GM21423 (cell line): ENCODE results near the gene KDM2A.
A peak's percentile ranks its signal among the peaks of the same experiment; 100 is the strongest.
"Not testable (repeated sequence)": the region's sequence is repeated elsewhere in the genome, so short reads cannot be mapped to it uniquely, and the experiment has no call there.

ENCODE experiments used
- ATAC-seq: cut with Tn5 transposase; IDR thresholded peaks from one replicate; pipeline ENCODE4 v1.9.1; 2021; ENCODE audit warnings: mild to moderate bottlenecking, moderate library complexity; ENCODE audit not compliant: unreplicated experiment

The KDM2A gene

GRCh38 chr11:67167091-67167490 is 48.0 kb downstream of the KDM2A start:
- no peak for ATAC-seq

- ATAC-seq: no peak
Observed at GRCh38 chr11:67167719-67168118, 48.7 kb downstream of the KDM2A start.

DNA sequence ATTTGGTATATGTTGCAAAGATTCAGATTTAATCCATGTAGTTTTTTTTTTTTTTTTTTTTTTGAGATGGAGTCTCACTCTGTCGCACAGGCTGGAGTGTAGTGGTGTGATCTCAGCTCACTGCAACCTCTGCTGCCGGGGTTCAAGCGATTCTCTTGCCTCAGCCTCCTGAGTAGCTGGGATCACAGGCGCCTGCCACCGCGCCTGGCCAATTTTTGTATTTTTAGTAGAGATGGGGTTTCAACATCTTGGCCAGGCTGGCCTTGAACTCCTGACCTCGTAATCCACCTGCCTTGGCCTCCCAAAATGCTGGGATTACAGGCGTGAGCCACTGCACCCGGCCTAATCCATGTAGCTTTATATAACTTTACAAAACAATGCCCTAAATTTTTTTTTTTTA is 49.8 kb downstream of the KDM2A start:
- ATAC-seq: not testable (repeated sequence)

DNA sequence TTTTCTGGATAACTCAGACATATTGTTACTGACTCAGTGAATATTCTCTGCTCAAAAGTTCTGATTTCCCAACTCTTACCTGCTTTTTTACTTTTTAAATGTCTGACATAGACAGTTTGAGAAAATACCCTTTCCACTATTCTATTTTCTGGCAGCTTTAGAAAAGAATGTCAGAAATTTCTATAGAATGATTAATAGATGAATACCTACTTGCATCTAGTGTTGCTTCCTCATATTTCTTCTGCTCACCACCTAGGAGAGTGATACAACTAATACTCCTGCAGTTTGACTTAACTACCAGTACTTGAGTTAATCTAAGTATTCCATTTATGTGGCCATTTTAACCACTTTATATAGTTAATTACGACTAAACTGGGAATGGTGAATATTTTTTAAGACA is 55.2 kb downstream of the KDM2A start:
- ATAC-seq: no peak

GRCh38 chr11:67177399-67178281 is 58.6 kb downstream of the KDM2A start:
- ATAC-seq: no peak

- ATAC-seq: no peak
Observed at GRCh38 chr11:67178421-67178820, 59.4 kb downstream of the KDM2A start.

DNA sequence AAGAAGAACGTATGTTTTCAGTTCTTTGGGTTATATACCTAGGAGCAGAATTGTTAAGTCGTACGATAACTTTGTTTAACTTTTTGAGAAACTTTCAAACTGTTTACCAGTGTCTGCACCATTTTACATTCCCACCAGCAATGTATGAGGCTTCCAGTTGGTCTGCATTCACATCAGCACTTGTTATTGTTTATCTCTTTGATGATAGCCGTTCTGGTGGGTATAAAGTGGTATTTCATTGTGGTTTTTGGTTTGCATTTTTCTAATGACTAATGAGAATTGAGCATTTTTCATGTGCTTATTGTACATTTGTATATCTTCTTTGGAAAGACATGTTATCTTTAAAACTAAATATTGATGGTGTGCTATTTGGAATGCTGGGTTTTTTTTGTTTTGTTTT is 59.8 kb downstream of the KDM2A start:
- ATAC-seq: no peak

GRCh38 chr11:67179892-67180490 is 60.9 kb downstream of the KDM2A start:
- ATAC-seq: no peak

GRCh38 chr11:67194096-67194495 is 75.0 kb downstream of the KDM2A start:
- ATAC-seq: no peak

DNA sequence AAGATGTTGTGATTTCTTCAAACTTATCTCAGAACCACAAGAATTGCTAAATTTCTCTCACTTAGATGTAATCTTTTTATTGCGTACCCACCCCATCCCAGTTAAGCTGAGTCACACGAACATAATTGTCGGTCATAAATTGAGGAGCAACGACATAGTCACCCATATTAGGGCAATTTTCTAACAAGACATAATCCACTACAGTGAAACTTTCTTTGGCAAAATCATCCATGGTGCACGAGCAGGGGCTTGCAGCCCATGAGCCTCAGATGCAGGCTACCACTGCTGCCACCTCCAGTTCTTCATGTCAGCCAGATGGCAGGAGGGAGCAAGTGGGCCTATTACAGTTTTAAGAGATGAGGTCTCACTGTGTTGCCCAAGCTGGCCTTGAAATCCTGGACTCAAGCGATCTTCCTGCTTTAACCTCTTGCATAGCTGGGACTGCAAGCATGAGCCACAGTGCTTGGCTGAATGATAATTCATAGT is 77.0 kb downstream of the KDM2A start:
- ATAC-seq: no peak

DNA sequence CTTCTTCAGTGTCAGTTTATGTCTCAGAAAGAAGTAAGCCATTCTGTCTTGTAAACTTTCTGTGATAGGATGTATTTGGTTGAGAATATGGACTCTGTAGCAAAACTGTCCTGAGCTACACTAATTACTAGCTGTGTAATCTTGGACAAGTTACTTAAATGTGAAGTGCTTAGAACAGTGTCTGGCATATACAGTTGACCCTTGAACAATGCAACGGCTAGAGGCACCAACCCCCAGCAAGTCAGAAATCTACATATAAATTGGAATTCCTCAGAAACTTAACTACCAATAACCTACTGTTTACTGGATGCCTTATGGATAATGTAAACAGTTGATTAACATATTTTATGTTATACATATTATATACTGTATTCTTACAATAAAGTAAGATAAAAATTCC is 78.5 kb downstream of the KDM2A start:
- no peak for ATAC-seq

DNA sequence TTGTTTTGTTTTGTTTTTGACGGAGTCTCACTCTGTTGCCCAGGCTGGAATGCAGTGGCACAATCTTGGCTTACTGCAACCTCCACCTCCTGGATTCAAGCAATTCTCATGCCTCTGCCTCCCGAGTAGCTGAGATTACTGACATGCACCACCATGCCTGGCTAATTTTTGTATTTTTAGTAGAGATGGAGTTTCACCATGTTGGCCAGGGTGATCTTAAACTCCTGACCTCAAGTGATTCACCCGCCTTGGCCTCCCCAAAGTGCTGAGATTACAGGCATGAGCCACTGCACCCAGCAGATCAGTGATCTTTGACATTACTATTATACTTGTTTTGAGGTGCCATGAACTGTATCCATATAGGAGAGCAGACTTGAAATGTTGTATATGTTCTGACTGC is 79.7 kb downstream of the KDM2A start:
- not testable (repeated sequence) for ATAC-seq

DNA sequence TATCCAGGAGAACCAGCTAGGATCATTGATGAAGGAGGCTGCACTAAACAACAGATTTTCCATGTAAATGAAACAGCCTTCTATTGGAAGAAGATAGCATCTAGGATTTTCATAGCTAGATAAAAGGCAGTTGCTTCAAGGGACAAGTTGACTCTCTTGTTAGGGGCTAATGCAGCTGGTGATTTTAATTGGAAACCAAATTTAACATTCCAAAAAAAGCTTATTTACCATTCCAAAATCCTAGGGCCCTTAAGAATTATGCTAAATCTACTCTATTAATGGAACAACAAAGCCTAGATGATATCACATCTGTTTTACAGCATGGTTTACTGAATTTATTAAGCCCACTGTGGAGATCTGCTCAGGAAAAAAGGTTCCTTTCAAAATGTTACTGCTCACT is 80.7 kb downstream of the KDM2A start:
- ATAC-seq: no peak

DNA sequence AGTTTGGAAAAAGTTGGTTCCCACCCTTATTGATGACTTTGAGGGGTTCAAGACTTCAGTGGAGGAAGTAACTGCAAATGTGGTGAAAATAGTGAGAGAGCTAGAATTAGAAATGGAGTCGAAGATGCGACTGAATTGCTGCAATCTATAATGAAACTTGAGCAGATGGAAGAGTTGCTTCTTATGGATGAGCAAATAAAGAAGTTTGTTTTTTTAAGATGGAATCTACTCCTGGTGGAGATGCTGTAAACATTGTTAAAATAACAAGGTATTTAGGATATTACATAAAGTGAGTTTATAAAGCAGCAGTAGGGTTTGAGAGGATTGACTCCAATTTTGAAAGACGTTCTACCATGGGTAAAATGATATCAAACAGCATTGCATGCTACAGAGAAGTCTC is 83.0 kb downstream of the KDM2A start:
- no peak for ATAC-seq

DNA sequence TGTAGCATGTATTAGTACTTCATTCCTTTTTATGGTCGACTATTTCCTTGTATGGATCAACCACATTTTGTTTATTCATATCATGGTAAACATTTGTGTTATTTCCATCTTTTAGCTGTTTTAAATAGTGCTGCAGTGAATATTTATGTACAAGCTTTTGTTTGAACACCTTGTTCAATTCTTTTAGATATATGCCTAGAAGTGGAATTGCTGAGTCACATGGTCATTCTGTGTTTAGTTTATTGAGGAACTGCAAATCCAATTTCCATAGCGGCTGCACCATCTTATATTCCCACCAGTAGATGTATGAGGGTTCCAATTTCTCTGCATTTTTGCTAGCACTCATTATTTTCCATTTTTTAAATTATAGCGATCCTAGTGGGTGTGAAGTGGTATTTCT is 85.8 kb downstream of the KDM2A start:
- no peak for ATAC-seq

GRCh38 chr11:67209222-67209621 is 90.2 kb downstream of the KDM2A start:
- ATAC-seq: not testable (repeated sequence)

DNA sequence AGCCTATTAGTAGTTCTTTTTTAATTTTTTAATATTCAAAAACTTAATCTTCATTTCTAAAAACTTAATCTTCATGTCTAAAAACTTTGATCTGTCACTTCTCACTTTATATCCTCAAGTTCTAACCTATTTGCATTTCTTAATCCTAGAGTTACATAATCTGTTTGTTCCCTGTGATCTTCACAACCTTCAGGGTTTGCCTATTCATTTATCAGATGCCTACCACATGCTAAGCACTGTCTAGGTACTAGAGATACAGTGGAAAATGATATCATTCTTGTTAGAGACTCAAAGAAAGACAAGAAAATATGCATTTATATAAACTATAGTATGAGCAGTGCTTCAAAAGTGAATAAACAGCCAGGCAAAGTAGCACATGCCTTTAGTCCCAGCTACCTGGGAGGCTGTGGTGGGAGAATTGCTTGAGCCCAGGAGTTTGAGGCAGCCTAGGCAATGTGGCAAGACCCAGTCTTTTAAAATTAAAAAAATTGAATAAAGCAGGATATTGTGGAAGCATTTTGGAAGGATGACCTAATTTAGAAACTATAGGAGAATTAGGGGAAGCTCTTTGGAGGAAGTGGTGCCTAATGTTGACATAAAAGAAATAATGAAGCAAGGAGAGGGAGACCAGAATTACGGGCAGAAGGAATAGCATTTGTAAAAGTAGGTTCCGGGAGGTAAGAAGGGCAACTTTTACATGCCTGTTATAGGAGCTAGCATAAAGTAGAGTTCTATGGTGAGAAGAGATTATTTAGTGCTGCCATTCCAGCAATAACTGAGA is 92.8 kb downstream of the KDM2A start:
- no peak for ATAC-seq

GRCh38 chr11:67213178-67213621 is 94.1 kb downstream of the KDM2A start:
- ATAC-seq: peak; percentile 79

GRCh38 chr11:67227726-67228125 is 108.7 kb downstream of the KDM2A start:
- no peak for ATAC-seq

GRCh38 chr11:67230406-67230805 is 111.3 kb downstream of the KDM2A start:
- ATAC-seq: no peak

- ATAC-seq: no peak
Observed at GRCh38 chr11:67230886-67231285, 111.8 kb downstream of the KDM2A start.
